Raji (cell line): ENCODE results near the gene SPI1.

Source experiments
- POLR2A ChIP-seq: IDR thresholded peaks from 2 replicates; pipeline ENCODE4 v1.6.1; 2011; ENCODE audit warnings: low read depth, low read length, control low read depth; ENCODE audit not compliant: insufficient read depth

The SPI1 gene

GRCh38 chr11:47383071-47383470 lies 4.7 kb upstream of the SPI1 start:
- no peak for TF ChIP-seq POLR2A

GRCh38 chr11:47380078-47380477 lies 1.7 kb upstream of the SPI1 start:
- TF ChIP-seq POLR2A = no peak

GRCh38 chr11:47379317-47379716 lies 970 bp upstream of the SPI1 start:
- TF ChIP-seq POLR2A = no peak

- TF ChIP-seq POLR2A = no peak
Measured at GRCh38 chr11:47378836-47379170, 456 bp upstream of the SPI1 start.

- TF ChIP-seq POLR2A = no peak
Measured at GRCh38 chr11:47377571-47378009, 757 bp downstream of the SPI1 start.

GRCh38 chr11:47376525-47377371 lies 1.6 kb downstream of the SPI1 start:
- no peak for TF ChIP-seq POLR2A

GRCh38 chr11:47376107-47376524 lies 2.2 kb downstream of the SPI1 start:
- TF ChIP-seq POLR2A = no peak

- no peak for TF ChIP-seq POLR2A
Measured at GRCh38 chr11:47375546-47376085, 2.7 kb downstream of the SPI1 start.

- TF ChIP-seq POLR2A = no peak
Measured at GRCh38 chr11:47375020-47375419, 3.3 kb downstream of the SPI1 start.

- no peak for TF ChIP-seq POLR2A
Measured at GRCh38 chr11:47374720-47375019, 3.7 kb downstream of the SPI1 start.

- no peak for TF ChIP-seq POLR2A
Measured at GRCh38 chr11:47373876-47374719, 4.2 kb downstream of the SPI1 start.

- TF ChIP-seq POLR2A = no peak
Measured at GRCh38 chr11:47372422-47372821, 5.9 kb downstream of the SPI1 start.

GRCh38 chr11:47369676-47370075 lies 8.7 kb downstream of the SPI1 start:
- no peak for TF ChIP-seq POLR2A

GRCh38 chr11:47366020-47366490 lies 12.3 kb downstream of the SPI1 start:
- no peak for TF ChIP-seq POLR2A

GRCh38 chr11:47361419-47361818 lies 16.9 kb downstream of the SPI1 start:
- no peak for TF ChIP-seq POLR2A

- TF ChIP-seq POLR2A = no peak
Measured at GRCh38 chr11:47360341-47360740, 18.0 kb downstream of the SPI1 start.

GRCh38 chr11:47359586-47359985 lies 18.8 kb downstream of the SPI1 start:
- no peak for TF ChIP-seq POLR2A

GRCh38 chr11:47359162-47359561 lies 19.2 kb downstream of the SPI1 start:
- TF ChIP-seq POLR2A = no peak
